Brain microvascular endothelial cell (primary cell): Measurements from ENCODE around the gene APBA1.

Experiments
- DNase-seq: peaks from one replicate; pipeline ENCODE4 v3.0.0-alpha.2; 2020
- H3K27ac ChIP-seq: fragments of 250-450 bp; sonication (Bioruptor Pico); 2 replicates; pipeline ENCODE4 v1.5.1; 2020; ENCODE audit warnings: mild to moderate bottlenecking, moderate library complexity
- H3K27me3 ChIP-seq: fragments of 250-450 bp; sonication (Bioruptor Pico); replicated peaks from 2 replicates; pipeline ENCODE4 v1.5.1; 2020; ENCODE audit warnings: mild to moderate bottlenecking
- H3K36me3 ChIP-seq: fragments of 250-450 bp; sonication (Bioruptor Pico); replicated peaks from 2 replicates; pipeline ENCODE4 v1.5.1; 2020; ENCODE audit warnings: mild to moderate bottlenecking
- H3K4me3 ChIP-seq: 2 replicates; pipeline ENCODE4 v1.5.1; 2011; ENCODE audit warnings: low read depth, mild to moderate bottlenecking, control low read depth, low read length, moderate library complexity
- CTCF ChIP-seq: IDR thresholded peaks from 2 replicates; pipeline ENCODE4 v1.5.1; 2011; ENCODE audit warnings: low read depth, mild to moderate bottlenecking, moderate library complexity, low read length, control low read depth, inconsistent platforms; ENCODE audit errors: missing control alignments
- in situ Hi-C: cut with HindIII; loops from 2 replicates; pipeline ENCODE4 v1.10.0; 2017; ENCODE audit warnings: low sequenced_read_pairs, low pct_ligation_motif_present

Gene APBA1

DNA sequence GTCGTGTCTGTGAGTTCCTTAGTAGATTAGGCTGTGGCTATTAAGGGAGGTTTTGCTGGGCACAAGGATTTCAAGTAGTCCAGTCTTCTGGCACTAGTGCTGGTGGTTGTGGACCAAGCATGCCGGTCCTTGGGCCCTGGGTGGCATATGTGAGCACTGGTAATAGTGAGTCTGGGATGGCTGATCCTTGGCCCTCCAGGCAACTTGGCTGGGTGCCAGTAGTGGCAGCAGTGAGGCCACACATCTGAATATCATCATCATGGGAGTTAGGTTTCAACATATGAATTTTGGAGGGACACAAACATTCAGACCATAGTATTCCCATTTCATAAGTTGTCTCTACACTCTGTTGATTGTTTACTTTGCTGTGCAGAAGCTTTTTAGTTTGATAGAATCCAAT lies 25.3 kb upstream of the APBA1 start:
- TF ChIP-seq CTCF: no peak
- in situ Hi-C loops: no loop called here
- Histone ChIP-seq H3K4me3 (no peak overlapping the region), H3K27me3 (no peaks in the 10 kb centered on the region), H3K36me3 (no peaks in the 10 kb centered on the region), H3K27ac (no peak overlapping the region)
- no peak for DNase-seq

- no peak for TF ChIP-seq CTCF
- in situ Hi-C loops: no loop called here
- H3K27me3 ChIP-seq: no peaks in the 10 kb centered on the region
- H3K4me3 ChIP-seq: no peak overlapping the region
- no peak for DNase-seq
- no peaks in the 10 kb centered on the region for H3K36me3 ChIP-seq
- H3K27ac ChIP-seq: no peak overlapping the region
These were observed 24.6 kb upstream of the APBA1 start for GRCh38 chr9:69696802-69697201.

- in situ Hi-C loops: no loop called here
- Histone ChIP-seq H3K27me3 (no peaks in the 10 kb centered on the region), H3K27ac (no peak overlapping the region), H3K36me3 (no peaks in the 10 kb centered on the region), H3K4me3 (no peak overlapping the region)
- DNase-seq: no peak
- TF ChIP-seq CTCF: no peak
These were observed 17.9 kb upstream of the APBA1 start for GRCh38 chr9:69689991-69690538.

DNA sequence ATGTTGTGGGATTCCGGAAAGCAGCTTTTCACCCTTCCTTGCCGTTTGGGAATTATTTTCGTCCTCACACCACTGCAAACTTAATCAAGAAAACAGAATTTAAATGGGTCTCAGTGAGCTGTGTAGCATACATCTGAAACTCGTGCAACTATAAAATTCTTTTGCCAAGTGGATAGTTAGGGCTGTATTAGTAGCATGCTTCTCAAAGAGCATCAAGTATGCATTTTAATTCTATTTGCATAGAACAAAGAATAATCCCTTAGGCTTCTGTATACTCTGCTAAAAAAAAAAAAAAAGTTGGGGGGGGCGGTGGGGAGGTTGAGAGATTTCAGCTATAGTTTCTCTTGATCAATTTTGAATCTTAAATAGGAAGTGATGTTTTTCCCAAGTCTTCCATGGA lies 11.8 kb upstream of the APBA1 start:
- H3K4me3 ChIP-seq: no peak overlapping the region
- no peak overlapping the region for H3K27ac ChIP-seq
- no peak for TF ChIP-seq CTCF
- in situ Hi-C loops: no loop called here
- no peak for DNase-seq
- no peaks in the 10 kb centered on the region for H3K27me3 ChIP-seq
- no peaks in the 10 kb centered on the region for H3K36me3 ChIP-seq

GRCh38 chr9:69678843-69679538 lies 6.8 kb upstream of the APBA1 start:
- in situ Hi-C loops: no loop called here
- DNase-seq: no peak
- no peak for TF ChIP-seq CTCF
- Histone ChIP-seq H3K36me3 (no peaks in the 10 kb centered on the region), H3K4me3 (no peak overlapping the region), H3K27ac (no peak overlapping the region), H3K27me3 (no peaks in the 10 kb centered on the region)

DNA sequence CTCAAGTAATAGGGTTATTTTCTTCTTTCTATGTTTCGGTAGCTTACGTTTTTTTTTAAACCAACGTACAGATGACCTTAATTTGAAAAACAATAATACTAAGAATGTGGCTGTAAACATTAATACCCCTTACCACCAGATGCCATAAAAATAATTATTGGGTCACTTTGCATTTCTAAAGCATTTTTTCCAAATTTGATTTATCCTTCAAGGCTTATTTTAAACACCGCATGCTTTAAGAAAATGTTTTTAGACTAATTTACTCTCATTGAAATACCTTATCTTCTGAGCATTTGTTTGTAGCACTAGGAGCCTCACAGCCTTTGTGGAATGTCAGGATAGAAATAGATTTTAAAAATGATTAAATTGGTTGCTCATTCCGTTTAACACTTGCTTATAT lies 5.8 kb upstream of the APBA1 start:
- Histone ChIP-seq H3K27ac (no peak overlapping the region), H3K36me3 (no peaks in the 10 kb centered on the region), H3K27me3 (no peaks in the 10 kb centered on the region), H3K4me3 (no peak overlapping the region)
- no peak for TF ChIP-seq CTCF
- in situ Hi-C loops: no loop called here
- no peak for DNase-seq
